ENCODE results near the gene JPT2. TPM values are rescaled to one million over a fixed set of nuclear protein-coding genes. Genes with fewer than 3 reads are reported as not detected.
"Not testable (repeated sequence)": the region's sequence is repeated elsewhere in the genome, so short reads cannot be mapped to it uniquely, and the experiment has no call there.

Gene JPT2
- total RNA-seq, 1 donor from 2014 or later = 26.2 TPM

- DNase-seq (ENCODE audit: low spot score) = not testable (repeated sequence)
- intact Hi-C loops (cut with DNase I) = loop anchor here (5.0 kb wide), 1 partner anchor 67 kb away; the partner anchor contains the start of genes EME2, MRPS34 and NME3
Measured at GRCh38 chr16:1705324-1705687, 27.2 kb downstream of the JPT2 start.

DNA sequence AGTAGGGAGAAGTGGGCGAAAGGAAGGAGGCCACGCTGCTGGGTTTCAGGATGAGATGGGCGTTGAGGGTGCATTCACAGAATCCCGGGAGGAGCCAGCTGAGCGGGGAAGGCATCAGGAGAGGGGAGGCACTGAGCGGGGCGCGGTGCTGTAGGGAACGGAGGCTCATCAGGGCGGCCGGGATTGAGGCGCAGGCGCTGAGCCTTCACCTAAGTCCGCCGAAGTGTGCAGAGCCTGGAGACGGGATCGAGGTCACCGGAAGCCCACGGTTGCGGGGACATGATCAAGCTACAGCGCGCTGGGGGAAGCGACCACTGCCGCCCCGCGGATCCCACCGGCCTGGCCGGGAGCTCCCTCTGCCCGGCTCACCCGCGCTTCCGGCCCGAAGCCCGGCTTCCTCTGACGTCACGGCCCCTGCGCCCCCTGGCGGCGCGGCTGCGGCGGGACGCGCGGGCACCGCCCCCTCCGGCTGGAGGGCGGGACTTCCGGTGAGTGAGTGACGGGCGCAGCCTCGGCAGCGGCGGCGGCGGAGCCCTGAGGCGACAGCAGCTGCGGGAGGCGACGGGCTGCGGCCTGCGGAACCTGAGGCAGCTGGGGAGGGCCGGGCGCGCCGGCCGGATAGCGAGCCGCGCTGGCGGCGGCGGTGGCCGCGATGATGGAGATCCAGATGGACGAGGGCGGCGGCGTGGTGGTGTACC, 27.8 kb downstream of the JPT2 start, which contains the start of gene MAPK8IP3:
Gene MAPK8IP3, plus strand, starts transcription at position 508 of the 698 bp plus-strand sequence. Its CDS starts 145 bp downstream, at position 653.
- DNase-seq (ENCODE audit: low spot score) = peak; percentile 98
- intact Hi-C loops (cut with DNase I) = loop anchor here (2.0 to 5.0 kb wide), 2 partner anchors 66 to 93 kb away; partner anchors contain the start of genes CRAMP1, EME2, IFT140 and MRPS34

GRCh38 chr16:1706386-1707192, 28.5 kb downstream of the JPT2 start:
- intact Hi-C loops (cut with DNase I) = loop anchor here (2.0 to 5.0 kb wide), 2 partner anchors 66 to 94 kb away; partner anchors contain the start of genes CRAMP1, EME2, IFT140 and MRPS34

GRCh38 chr16:1707193-1707790, 29.2 kb downstream of the JPT2 start:
- DNase-seq (ENCODE audit: low spot score) = no peak
- intact Hi-C loops (cut with DNase I) = loop anchor here (2.0 to 5.0 kb wide), 2 partner anchors 65 to 94 kb away; partner anchors contain the start of genes CRAMP1, EME2, IFT140 and MRPS34

More at GRCh38 chr16:1706386-1707192, 28.5 kb downstream of the JPT2 start:
- no peak for DNase-seq (ENCODE audit: low spot score)

DNA sequence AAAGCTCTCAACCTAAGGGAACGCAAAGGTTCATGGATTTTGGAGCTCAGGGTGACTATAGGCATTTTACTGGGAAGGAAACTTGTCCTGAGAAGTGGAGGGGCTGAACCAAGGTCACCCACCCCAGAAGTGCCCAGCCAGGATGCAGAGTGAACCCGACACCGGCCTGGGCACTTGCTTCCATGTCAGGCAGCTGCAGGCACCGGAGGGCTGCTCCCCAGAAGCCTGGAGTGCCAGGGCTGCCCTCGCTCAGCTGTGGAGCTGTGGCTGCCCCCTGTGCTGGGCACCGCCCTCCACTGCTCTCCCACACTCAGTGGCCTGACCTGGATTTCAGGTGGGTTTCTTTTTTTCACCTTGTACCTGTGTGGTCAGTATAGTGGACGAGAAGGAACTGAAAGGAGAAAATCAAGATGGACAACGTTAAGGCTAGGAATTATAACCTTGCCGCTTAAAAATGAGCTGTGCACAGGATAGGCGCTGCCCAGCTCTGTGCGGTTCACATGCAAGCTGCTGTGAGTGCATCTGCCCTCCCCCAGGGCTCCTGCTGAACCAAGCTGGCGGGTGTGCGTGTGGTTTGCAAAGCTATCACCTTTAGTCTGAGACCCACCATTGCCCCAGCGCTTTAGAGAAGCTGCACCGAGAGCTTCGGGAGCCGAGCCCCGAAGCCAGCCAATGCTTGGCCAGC, 30.1 kb downstream of the JPT2 start:
- DNase-seq (ENCODE audit: low spot score) = no peak
- intact Hi-C loops (cut with DNase I) = loop anchor here (5.0 kb wide), 1 partner anchor 64 kb away; the partner anchor contains the start of genes EME2, MRPS34 and NME3

DNA sequence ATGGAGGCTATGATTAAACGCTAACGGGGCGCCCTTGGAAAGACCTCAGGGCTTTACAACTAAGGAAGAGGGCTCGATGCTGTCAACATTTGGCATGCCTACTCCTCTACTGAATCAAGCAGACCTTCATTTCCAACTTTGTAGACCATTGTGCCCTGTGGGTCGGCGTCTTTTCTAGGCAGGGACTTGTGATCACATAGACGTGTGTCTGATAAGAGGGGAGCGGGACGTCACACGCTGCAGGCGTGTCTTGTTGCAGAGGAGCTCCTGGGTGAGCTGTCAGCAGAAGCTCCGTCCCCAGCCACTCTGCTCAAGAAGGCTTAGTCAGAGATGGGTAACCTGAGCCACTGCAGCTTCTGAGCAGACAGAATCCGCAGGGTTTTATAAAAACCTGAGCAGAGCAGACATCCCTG, 30.7 kb downstream of the JPT2 start:
- no peak for DNase-seq (ENCODE audit: low spot score)
- intact Hi-C loops (cut with DNase I) = loop anchor here (5.0 kb wide), 1 partner anchor 64 kb away; the partner anchor contains the start of genes EME2, MRPS34 and NME3

GRCh38 chr16:1709356-1709755, 31.3 kb downstream of the JPT2 start:
- DNase-seq (ENCODE audit: low spot score) = no peak

GRCh38 chr16:1710811-1711507, 32.9 kb downstream of the JPT2 start:
- no peak for DNase-seq (ENCODE audit: low spot score)
- intact Hi-C loops (cut with DNase I) = no loop called here

More at GRCh38 chr16:1709356-1709755, 31.3 kb downstream of the JPT2 start:
- intact Hi-C loops (cut with DNase I) = loop anchor here (5.0 kb wide), 1 partner anchor 63 kb away; the partner anchor contains the start of genes EME2, MRPS34 and NME3

DNA sequence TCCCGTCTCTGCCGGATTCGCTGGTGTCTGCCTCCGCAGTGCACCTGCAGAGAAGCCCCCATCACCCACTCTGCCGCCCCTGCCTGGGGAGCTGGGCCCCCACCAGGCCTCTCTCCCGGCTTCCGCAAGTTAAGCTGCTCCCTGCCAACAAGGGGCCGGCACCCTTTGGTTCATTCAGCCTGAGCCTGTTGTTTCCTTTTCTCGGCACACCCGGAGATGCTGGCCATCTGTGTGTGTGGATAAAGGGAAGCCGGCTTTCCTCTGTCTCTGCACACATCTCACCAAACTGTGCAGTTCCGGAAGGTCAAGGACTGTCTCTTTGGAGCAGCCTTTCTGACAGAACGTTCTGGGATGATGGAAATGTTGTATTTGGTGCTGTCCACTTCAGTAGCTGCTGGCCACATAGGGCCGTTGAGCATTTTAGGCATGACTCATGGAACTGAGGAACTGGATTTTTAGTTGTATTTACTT, 34.7 kb downstream of the JPT2 start:
- DNase-seq (ENCODE audit: low spot score) = no peak
- intact Hi-C loops (cut with DNase I) = no loop called here

- DNase-seq (ENCODE audit: low spot score) = no peak
- intact Hi-C loops (cut with DNase I) = no loop called here
Measured at GRCh38 chr16:1713331-1713730, 35.3 kb downstream of the JPT2 start.

DNA sequence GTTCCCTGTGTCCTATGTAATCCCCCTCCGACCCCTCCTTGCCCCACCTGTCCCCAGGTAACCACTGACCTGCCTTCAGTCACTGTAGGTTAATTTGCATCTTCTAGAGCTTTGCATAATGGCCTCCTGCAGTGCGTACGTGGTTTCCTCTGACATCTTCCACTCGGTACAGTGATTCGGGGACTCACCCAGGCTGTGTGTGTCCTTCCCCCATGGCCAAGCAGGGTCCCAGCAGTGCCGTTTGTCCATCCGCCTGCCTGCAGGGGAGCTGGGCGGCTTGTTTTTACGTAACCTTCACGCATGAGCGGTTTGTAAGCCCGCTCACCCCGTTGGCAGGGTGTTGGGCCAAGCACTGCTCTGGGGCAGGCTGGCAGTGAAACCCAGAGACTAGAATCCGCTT, 35.9 kb downstream of the JPT2 start:
- no peak for DNase-seq (ENCODE audit: low spot score)
- intact Hi-C loops (cut with DNase I) = no loop called here

DNA sequence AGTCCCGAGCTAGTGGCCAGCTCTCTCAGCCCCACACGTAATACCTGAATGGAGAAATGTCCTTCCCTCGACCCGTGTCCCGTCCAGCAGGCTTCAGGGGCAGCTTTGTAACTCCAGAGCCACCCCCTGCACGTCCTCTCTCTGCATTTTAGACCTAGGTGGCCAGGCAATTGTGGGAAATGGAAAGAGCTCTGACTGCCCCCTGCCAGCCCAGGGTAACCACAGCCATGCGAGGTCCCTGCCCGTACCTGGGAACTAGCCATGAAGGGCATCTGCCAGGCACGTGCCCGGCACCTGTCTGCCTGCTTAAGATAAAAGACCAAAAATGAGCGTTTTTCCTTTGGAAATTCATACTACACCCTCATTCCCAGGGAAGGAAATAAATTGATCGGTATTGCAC, 37.1 kb downstream of the JPT2 start:
- intact Hi-C loops (cut with DNase I) = no loop called here
- DNase-seq (ENCODE audit: low spot score) = no peak

DNA sequence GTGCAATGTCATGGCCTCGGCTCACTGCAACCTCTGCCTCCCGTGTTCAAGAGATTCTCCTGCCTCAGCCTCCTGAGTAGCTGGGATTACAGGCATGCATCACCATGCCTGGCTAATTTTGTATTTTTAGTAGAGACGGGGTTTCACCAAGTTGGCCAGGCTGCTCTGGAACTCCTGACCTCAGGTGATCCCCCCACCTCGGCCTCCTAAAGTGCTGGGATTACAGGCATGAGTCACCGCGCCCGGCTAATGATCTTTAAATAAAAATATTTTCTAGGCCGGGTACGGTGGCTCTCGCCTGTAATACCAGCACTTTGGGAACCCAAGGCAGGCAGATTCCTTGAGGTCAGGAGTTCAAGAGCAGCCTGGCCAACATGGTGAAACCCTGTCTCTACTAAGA, 40.2 kb downstream of the JPT2 start:
- intact Hi-C loops (cut with DNase I); DNase-seq (ENCODE audit: low spot score): not testable (repeated sequence)

DNA sequence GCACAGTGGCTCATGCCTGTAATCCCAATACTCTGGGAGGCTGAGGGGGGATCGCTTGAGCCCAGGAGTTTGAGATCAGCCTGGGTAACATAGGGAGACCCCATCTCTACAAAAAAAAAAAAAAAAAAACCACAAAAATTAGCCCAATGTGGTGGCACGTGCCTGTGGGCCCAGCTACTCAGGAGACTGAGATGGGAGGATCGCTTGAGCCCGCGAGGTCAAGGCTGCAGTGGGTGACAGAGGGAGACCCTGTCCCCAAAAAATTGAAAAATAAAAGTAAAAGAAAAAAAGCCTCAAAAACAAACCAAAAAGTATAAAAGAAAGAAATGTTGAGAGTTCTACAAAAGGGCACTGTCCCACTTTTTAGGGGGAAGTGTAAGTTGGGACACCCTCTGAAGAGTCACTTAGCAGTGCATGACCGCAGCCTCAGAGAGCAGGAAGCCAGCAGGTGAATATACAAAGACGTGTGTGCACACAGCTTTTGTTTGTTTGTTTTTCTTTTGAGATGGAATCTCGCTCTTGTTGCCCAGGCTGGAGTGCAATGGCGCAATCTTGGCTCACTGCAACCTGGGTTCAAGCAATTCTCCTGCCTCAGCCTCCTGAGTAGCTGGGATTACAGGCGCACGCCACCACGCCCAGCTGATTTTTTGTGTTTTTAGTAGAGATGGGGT, 41.6 kb downstream of the JPT2 start:
- intact Hi-C loops (cut with DNase I); DNase-seq (ENCODE audit: low spot score): not testable (repeated sequence)

GRCh38 chr16:1721372-1721771, 43.3 kb downstream of the JPT2 start:
- intact Hi-C loops (cut with DNase I) = no loop called here
- DNase-seq (ENCODE audit: low spot score) = no peak

DNA sequence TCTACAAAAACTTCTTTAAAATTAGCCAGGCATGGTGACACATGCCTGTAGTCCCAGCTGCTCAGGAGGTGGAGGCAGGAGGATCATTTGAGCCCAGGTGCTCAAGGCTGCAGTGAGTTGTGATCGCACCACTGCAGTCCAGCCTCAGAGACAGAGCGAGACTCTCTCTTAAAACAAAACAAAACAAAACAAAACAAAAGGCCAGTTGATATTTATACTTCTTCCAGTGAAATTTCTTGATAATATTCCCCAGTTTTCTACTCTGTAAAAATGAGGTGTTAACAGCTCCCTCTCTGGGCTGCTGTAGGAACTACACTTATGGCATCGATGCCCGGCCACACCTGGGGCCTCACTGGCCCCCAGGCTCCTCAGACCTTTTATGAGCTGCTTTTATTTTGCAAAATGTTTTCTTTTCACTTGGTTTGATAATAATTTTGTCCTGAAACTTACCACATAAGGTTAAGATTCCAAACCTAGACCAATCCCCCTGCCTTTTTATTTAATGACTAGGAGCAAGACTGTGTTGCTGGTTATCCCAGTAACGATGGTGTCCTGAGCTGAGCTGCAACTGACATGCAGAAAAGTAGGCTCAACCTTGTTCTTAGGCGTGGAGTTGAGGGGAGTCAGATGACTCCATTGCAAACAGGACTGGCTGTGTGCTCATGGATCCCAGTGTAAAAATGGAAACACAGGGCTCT, 45.5 kb downstream of the JPT2 start:
- no peak for DNase-seq (ENCODE audit: low spot score)
- intact Hi-C loops (cut with DNase I) = no loop called here

- intact Hi-C loops (cut with DNase I) = no loop called here
- no peak for DNase-seq (ENCODE audit: low spot score)
Measured at GRCh38 chr16:1724491-1724890, 46.4 kb downstream of the JPT2 start.
